HG03103 (cell line): Measurements from ENCODE around the gene MMP1.
"Not testable (repeated sequence)": the region's sequence is repeated elsewhere in the genome, so short reads cannot be mapped to it uniquely, and the experiment has no call there.

Experiments
- ATAC-seq: cut with Tn5 transposase; IDR thresholded peaks from one replicate; pipeline ENCODE4 v1.9.1; 2021; ENCODE audit warnings: low read depth; ENCODE audit not compliant: unreplicated experiment

Gene MMP1

GRCh38 chr11:102763440-102763839, 34.5 kb downstream of the MMP1 start:
- ATAC-seq: no peak

DNA sequence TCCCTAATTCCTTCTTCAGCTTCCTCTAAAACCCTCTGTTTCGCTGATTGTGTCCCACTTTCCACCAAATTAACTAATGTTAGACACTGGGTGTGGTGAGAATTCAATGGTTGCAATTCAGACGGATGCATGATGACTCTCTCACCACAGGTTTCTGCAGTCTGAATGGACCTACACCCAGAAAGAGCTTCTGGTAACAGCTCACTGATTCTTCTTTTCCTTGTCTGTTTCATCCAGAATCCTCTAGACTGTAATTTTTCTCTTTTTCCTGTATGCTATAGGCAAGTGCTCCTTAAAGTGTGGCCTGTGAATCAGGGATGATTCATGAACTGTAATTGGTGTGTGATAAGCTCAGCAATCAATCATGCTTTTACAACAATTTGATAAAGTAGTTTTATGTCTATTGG, 35.6 kb downstream of the MMP1 start:
- no peak for ATAC-seq

DNA sequence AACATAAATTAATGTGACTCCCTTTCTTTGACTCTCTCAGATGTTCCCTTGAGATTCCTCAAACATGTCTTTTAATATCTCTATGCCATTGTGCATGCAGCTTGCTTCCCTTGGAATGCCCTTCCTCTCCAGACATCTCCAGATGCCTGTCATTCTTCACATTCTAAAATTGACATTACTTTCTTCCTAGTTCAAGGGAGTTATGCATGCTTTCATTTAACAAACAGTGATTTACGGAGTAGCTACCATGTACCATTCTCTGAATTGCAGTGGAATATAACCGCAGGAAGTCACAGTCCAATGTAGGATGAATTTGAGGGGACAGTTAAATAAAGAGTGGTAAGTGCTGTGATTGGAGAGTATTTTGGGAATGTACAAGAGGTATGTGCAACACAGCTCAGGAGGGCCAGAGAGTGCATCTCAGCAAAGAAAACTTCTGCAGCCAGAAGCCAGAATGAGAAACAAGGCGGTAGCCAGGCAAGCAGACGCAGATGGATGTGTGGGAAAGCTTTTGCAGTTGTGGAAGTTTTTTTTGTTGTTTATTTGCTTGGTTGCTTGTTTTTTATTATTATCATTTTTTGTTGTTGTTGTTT, 36.2 kb downstream of the MMP1 start:
- no peak for ATAC-seq

DNA sequence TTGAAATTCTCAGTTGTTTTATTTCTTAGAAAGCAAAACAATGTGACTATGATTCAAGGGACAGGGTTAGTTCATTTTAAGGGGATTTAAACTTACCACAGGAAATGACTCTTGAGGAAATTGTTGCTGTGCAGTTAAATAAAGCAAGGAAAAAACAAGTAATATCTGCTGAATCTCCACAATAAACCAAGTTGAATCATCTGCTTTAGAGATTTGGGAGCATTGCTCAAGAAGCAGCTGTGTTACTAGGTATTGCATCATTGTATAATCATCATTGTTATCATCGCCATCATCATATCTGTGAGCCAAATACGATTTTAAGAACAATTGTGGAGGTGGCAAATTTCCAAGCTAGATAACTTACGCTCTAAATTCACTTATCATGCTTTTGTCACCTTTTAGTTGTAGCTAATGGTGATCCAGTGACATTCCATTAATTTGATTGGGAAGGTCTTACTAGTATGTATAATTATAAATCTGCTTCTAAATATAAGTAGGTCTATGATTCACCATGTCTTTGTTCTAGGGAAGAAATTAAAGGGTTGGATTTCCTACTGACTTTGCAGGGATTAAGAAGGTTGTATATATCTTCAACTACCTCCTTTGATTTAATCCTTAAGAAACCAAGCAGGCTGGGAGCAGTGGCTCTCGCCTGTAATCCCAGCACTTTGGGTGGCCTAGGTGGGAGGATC, 37.5 kb downstream of the MMP1 start:
- no peak for ATAC-seq

GRCh38 chr11:102757823-102758549, 40.0 kb downstream of the MMP1 start:
- no peak for ATAC-seq

DNA sequence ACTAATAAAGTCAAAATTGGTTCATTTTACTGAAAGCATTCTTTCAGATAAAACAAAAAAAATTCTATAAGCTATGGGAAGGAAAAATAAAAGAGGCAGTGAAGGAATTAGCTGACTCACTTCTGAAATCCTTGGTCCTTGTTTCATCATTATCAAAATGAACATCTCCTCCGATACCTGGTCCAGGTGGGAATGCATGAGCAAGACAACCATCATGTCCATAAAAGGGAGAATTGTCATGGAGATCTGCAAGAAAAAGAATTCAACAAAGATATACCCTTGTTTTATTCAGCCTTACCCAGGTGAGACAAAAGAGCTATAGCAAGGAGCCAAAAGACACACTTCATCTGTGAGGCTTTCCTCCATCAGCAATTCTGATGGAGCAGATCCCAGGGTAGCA, 44.7 kb downstream of the MMP1 start:
- ATAC-seq: no peak

- no peak for ATAC-seq
These were observed 46.3 kb downstream of the MMP1 start for GRCh38 chr11:102751673-102752072.

DNA sequence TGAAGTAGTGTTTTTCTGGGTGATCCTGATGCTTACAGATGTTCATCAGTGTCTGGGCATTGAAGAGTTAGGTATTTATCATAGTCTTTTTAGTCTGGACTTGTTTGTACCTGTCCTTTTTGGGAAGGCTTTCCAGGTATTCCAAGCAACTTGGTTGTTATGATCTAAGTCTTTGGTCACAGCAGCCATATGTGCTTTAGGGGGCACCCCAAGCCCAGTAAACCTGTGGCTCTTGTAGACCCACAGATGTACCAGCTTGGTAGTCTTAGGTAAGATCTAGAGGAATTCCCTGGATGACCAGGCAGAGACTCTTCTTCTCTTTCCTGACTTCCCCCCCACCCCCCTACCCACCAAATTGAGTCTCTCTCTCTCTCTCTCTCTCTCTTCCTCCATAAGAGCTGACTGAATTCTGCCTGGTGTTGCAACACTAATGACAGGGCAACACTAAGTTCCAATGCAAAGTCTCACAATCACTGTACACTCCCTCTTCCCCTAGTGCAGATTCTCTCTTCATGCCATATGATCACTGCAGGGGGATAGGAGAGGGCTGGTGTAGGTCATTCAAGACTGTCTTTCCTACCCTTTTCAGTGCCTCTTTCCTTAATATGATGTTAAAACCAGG, 48.7 kb downstream of the MMP1 start:
- ATAC-seq: no peak

DNA sequence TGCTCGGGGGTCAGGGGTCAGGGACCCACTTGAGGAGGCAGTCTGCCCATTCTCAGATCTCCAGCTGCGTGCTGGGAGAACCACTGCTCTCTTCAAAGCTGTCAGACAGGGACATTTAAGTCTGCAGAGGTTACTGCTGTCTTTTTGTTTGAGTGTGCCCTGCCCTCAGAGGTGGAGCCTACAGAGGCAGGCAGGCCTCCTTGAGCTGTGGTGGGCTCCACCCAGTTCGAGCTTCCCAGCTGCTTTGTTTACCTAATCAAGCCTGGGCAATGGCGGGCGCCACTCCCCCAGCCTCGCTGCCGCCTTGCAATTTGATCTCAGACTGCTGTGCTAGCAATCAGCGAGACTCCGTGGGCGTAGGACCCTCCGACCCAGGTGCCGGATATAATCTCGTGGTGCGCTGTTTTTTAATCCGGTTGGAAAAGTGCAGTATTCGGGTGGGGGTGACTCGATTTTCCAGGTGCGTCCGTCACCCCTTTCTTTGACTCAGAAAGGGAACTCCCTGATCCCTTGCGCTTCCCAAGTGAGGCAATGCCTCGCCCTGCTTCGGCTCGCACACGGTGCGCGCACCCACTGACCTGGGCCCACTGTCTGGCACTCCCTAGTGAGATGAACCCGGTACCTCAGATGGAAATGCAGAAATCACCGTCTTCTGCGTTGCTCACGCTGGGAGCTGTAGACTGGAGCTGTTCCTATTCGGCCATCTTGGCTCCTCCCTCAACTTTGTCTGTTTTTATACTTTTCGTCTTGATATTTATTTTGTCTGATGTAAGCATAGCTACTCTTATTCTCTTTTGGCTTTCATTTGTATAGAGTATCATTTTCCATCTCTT, 51.0 kb downstream of the MMP1 start:
- ATAC-seq: not testable (repeated sequence)
